GM12891 (cell line): ENCODE results near the gene TRA2A.
"Not testable (repeated sequence)": the region's sequence is repeated elsewhere in the genome, so short reads cannot be mapped to it uniquely, and the experiment has no call there.

Source experiments
- DNase-seq: peaks from one replicate; pipeline ENCODE4 v3.0.0; 2011; ENCODE audit warnings: low spot score; ENCODE audit not compliant: insufficient read length
- FAIRE-seq: peaks from 2 replicates; lab custom pipeline; 2011; peaks lifted over from hg19 to GRCh38; lab: Jason Lieb, UNC
- PAX5 ChIP-seq: IDR thresholded peaks from 2 replicates; pipeline ENCODE4 v1.6.1; 2011; ENCODE audit warnings: low read length, moderate library complexity, mild to moderate bottlenecking; ENCODE audit not compliant: insufficient read depth, severe bottlenecking
- POLR2A ChIP-seq: IDR thresholded peaks from 2 replicates; pipeline ENCODE4 v1.6.1; 2011; ENCODE audit warnings: low read depth, low read length, control low read depth
- POLR2AphosphoS5 ChIP-seq: IDR thresholded peaks from 2 replicates; pipeline ENCODE4 v1.6.1; 2011; ENCODE audit warnings: low read depth, low read length, control low read depth
- POU2F2 ChIP-seq: IDR thresholded peaks from 2 replicates; pipeline ENCODE4 v1.6.1; 2011; ENCODE audit warnings: low read depth, mild to moderate bottlenecking, control low read depth, low read length, moderate library complexity
- SPI1 ChIP-seq: IDR thresholded peaks from 2 replicates; pipeline ENCODE4 v1.6.1; 2011; ENCODE audit warnings: low read depth, low read length, control low read depth
- TAF1 ChIP-seq: IDR thresholded peaks from 2 replicates; pipeline ENCODE4 v1.6.1; 2011; ENCODE audit warnings: low read depth, low read length, control low read depth

Gene TRA2A

GRCh38 chr7:23533238-23533604 is 1.4 kb upstream of the TRA2A start:
- DNase-seq: no peak
- TF ChIP-seq POLR2AphosphoS5: no peak
- FAIRE-seq: no peak

GRCh38 chr7:23532490-23533237 is 883 bp upstream of the TRA2A start:
- no peak for DNase-seq
- no peak for TF ChIP-seq PAX5
- TF ChIP-seq POLR2AphosphoS5: no peak
- TF ChIP-seq POU2F2: no peak
- no peak for TF ChIP-seq TAF1
- TF ChIP-seq SPI1: no peak
- no peak for TF ChIP-seq POLR2A
- no peak for FAIRE-seq

GRCh38 chr7:23531050-23531793 is 559 bp downstream of the TRA2A start:
- TF ChIP-seq PAX5 (no peak), TAF1 (no peak), POLR2A (no peak)
- FAIRE-seq (no peak), DNase-seq (peak; percentile 25)

- FAIRE-seq: peak; percentile 48
- DNase-seq: peak; percentile 37
- TF ChIP-seq POLR2A (no peak), PAX5 (no peak), SPI1 (no peak), POU2F2 (no peak), POLR2AphosphoS5 (no peak)
Observed at GRCh38 chr7:23530405-23530804, 1.4 kb downstream of the TRA2A start.

- TF ChIP-seq POLR2AphosphoS5: no peak; the same call in 1 of the 2 replicates
- no peak for TF ChIP-seq SPI1
- TF ChIP-seq TAF1: no peak
- no peak for TF ChIP-seq POU2F2
- no peak for TF ChIP-seq PAX5
- TF ChIP-seq POLR2A: no peak
- no peak for FAIRE-seq
Observed at GRCh38 chr7:23529262-23529859, 2.4 kb downstream of the TRA2A start.

GRCh38 chr7:23525611-23526010 is 6.2 kb downstream of the TRA2A start:
- FAIRE-seq, DNase-seq: not testable (repeated sequence)

More at GRCh38 chr7:23529262-23529859, 2.4 kb downstream of the TRA2A start:
- no peak for DNase-seq

- FAIRE-seq (no peak), DNase-seq (no peak)
- TF ChIP-seq POLR2A (no peak), POLR2AphosphoS5 (no peak), SPI1 (no peak), POU2F2 (no peak), TAF1 (no peak), PAX5 (no peak)
Observed at GRCh38 chr7:23524473-23524872, 7.3 kb downstream of the TRA2A start.

GRCh38 chr7:23523486-23524075 is 8.2 kb downstream of the TRA2A start:
- no peak for DNase-seq
- TF ChIP-seq POLR2A: no peak
- no peak for TF ChIP-seq POLR2AphosphoS5
- TF ChIP-seq SPI1: no peak
- no peak for TF ChIP-seq POU2F2
- no peak for TF ChIP-seq PAX5
- TF ChIP-seq TAF1: no peak
- FAIRE-seq: peak; percentile 26

- FAIRE-seq: no peak
- no peak for DNase-seq
- TF ChIP-seq SPI1: no peak
Observed at GRCh38 chr7:23520582-23520981, 11.2 kb downstream of the TRA2A start.

GRCh38 chr7:23514755-23515154 is 17.0 kb downstream of the TRA2A start:
- no peak for FAIRE-seq

GRCh38 chr7:23513746-23514145 is 18.0 kb downstream of the TRA2A start:
- not testable (repeated sequence) for FAIRE-seq, DNase-seq

More at GRCh38 chr7:23514755-23515154, 17.0 kb downstream of the TRA2A start:
- TF ChIP-seq POLR2A (no peak), PAX5 (no peak), POU2F2 (no peak), TAF1 (no peak), SPI1 (no peak), POLR2AphosphoS5 (no peak)
- DNase-seq: no peak
